ENCODE results near the gene NELFA. TPM values are rescaled to one million over a fixed set of nuclear protein-coding genes. Genes with fewer than 3 reads are reported as not detected.

NELFA gene
- total RNA-seq, 1 experiment from 2014 or later = 26.4 TPM

DNA sequence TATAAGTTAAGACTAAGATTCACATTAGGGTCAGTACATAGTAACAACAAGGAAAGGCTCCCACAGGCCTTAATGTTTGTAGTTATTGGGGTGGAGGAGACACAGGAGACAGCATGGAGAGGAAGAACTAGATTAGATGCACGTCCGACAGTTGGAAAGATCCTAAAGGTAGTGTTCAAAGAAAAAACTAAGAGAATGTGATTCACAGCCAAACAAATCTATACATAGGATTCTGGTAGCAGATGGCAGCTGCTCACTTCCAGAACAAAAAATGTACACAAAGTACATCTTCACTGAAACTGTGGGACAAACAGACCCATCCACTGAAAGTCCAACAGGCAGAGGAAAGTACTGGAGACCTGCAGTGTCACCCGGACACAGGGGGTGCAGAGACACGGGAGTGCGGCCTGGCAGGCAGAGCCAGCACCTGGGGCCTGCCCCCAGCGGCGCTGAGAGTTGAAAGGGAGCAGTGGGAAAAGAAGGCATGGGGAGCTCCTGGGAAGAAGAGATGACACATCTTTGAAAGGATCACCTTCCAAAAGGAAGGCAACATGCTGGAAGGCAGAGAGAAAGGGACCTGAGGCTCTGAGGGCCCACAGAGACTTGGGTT, 40.0 kb downstream of the NELFA start:
- no peak for DNase-seq (ENCODE audit: low read depth)

DNA sequence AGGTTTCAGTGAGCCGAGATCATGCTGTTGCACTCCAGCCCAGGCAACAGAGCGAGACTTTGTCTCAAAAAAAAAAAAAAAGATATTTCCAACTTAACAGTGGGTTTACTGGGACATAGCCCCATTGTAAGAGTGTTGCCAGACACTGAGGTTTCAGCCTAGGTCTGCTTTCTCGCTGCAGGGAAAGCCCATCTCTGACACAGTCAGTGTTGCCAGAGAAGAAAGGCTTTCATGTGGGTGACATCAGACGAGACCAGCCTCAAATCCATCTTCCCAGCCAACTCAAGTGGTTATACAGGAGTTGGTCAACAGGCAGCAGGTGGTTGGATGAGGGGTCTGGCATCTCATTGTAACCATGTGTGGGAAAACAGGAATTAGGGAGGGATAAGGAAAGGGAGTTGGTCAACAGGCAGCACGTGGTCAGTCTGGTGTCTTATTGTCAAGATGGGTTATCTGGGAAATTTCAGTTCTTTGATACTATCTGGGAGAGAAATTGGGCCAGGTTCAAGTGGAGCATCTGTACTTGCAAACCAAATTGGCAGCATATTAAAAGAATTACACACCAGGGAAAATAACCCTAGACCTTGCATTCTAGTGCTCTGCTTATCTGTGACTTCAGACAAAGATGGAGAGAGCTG, 41.1 kb downstream of the NELFA start:
- no peak for DNase-seq (ENCODE audit: low read depth)

DNA sequence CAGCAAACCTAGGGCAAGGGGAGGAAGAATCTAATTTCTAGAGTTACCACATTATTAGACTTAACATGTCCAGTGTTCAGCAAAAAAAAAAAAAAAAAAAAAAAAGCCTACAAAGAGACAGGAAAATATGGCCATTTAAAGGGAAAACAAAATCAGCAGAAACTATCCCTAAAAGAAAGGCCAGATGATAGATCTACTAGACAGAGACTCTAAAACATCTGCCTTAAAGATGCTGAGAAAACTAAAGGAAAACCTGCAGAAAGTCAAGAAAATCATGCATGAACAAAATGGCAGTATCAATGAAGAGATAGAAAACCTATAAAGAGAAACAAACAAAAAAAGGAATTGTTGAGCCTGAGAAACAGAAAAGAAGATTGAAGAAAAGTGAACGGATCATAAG, 43.8 kb downstream of the NELFA start:
- DNase-seq (ENCODE audit: low read depth) = no peak

DNA sequence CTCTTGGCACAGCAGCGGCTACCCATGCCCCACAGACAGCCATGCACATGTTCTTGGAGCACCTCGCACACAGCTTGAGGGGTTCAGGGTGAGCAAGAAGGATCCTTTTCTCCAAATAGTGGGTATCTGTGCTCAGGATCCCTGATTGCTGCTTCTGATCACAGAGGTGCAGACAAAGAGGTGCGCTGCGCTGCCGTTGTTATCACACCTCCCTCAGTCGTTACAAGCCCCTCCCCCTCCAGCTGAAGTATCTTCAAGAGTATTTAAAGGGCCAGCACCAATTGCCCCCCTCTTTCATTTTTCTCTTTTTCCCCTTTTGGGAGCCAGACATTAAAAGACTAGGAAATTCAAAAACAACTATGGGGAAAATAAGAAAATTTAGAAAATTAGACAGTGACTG, 44.3 kb downstream of the NELFA start:
- DNase-seq (ENCODE audit: low read depth) = no peak

DNA sequence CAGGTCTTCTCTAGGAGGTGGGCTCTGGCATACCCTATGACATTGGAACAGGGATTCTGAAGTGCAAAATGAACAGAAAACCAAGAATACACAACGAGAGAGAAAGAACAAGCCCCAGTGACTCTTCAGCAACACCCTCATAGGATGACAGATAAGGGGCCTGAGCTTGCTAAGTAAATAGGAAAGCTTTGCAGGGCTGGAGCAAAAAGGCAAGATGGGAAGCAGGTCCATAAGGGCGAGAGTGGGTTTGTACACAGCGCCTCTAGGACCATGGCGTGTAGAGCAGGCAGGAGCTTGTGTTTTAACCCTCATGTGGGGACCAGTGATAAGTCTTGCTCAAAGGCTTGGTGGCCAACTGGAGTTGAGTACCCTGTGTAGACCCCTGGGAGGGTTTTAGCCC, 45.8 kb downstream of the NELFA start:
- DNase-seq (ENCODE audit: low read depth) = no peak

DNA sequence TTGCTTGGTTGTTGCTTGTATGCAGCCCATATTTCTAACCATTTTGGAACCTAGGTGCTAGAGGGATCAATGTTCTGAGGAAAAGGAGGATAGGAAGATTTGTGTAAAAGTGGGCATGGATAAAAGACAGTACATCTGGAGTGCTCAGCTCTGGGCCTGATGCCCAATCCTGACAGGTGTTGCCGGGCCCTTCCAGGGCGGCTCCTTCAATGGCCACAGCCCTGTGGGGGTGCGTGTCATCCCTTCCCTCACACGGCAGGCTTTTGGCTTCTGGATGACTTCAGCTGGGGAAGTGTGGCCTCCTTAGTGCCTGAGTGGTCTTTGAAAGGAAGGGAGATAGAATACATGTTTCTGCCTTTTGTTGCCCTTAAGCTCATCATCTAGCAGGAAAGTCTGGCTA, 47.2 kb downstream of the NELFA start:
- no peak for DNase-seq (ENCODE audit: low read depth)

DNA sequence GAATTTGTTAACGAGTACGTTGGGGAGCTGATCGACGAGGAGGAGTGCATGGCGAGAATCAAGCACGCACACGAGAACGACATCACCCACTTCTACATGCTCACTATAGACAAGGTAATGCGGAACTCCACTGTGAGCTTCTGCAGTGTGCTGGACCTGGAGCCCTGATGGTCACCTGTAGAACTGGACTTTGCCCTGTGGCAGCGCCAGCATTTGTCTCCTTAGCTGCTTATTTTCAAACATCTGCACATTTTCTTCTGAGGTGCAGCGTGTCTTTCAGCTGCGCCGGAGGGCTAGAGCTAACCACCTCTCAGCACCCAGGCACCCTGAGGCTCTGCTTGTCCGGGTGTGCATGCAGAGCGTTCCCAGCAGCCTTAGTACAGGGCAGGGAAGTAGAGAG, 47.7 kb downstream of the NELFA start:
- DNase-seq (ENCODE audit: low read depth) = no peak

DNA sequence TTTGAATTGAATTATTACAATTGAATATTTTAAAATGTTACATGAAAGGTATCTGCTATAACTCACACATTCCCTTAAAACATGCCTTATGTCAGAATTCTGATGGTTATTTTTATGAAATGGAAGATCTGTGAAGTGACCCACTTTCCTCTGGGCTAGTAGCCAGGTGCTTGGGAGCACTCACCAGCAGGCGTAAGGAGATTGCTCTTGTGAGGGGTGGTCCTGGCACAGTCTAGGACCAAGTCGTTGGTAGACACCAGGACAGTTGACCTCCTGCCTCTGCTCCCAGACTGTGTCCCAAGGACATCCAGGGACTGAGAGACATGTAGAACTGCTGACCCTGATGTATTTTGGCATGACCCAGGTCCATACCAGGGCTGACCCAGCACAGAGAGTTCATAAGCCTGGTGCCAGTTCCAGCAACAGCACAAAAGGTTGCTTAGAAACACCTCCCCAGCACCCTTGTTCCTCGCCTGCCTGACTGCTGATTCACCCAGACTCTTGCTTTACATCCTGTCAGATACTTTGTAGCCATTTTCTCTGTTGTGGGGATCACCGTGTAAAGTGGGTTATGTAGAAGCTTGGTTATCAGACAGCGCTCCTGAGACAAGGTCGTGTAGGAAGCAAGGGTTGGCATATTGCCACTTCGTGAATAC, 48.5 kb downstream of the NELFA start:
- DNase-seq (ENCODE audit: low read depth) = no peak

DNA sequence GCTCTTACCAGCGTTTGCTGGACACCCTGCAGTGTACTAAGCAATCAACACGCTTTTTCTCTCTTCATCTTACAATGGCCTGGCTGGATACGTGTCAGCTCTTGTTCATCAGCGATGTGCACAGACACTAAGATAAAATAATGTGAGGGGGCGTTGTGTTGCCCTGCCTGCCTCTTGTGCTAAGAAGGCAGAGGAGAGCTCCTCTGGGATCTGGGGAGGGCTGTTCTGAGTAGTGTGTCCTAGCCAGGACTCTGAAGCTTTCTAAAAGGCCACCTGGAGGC, 49.7 kb downstream of the NELFA start:
- DNase-seq (ENCODE audit: low read depth) = no peak

DNA sequence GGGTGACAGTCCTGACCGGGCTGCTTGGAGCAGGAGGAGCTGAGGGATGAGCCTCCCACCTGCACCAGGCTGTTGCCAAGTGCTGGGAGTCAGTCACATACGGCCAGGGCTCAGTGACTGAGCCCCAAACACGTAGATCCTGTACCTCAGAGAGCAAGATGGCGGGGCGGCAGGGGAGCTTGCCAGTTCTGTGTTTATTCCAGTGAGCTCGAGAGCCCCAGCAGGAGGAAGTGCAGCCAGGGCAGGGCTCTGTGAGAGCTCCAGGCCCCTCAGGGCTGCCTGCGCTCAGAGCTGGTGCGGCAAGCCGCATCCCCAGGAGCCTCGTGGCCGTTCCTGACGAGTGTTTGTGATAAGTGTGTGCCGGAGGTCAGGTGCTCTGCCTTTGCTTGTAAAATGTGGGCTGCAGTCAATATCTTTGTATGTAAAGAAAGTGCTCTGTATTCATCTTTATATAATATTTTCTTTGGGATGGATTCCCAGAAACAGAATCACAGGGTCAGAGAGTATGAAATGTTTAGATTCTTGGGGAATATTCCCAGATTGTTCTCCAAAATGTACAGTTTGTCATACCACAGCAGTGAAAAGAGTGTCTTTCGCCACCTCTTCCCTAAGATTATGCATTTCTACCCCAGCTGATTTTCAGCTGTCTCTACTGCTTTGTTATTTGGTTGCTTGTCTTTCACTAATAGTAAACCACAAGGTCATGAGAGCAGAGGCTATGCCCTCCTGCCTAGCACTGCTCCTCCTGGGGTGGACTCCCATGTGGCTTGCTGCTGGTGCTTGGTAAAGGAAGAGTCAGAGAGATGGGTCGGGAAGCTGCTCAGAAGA, 50.3 kb downstream of the NELFA start:
- DNase-seq (ENCODE audit: low read depth) = no peak

DNA sequence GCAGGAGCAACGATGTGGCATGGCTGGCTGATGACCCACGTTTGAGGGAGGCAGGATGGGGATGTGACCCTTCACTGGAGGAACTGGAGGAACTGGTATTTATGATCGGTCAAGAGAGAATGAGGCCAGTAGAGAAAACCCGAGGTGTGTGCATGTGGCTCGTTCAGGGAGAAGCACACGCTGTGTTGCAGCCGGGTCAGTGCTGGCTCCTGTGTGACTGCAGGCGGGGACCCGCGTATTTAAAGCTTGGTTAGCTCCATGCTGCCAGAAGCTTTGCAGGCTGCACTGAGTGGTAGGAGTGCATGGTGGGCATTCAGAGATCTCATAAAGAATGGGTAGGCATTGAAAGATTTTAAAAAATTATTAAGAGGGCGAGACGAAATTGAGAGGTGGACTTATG, 52.1 kb downstream of the NELFA start:
- DNase-seq (ENCODE audit: low read depth) = no peak

DNA sequence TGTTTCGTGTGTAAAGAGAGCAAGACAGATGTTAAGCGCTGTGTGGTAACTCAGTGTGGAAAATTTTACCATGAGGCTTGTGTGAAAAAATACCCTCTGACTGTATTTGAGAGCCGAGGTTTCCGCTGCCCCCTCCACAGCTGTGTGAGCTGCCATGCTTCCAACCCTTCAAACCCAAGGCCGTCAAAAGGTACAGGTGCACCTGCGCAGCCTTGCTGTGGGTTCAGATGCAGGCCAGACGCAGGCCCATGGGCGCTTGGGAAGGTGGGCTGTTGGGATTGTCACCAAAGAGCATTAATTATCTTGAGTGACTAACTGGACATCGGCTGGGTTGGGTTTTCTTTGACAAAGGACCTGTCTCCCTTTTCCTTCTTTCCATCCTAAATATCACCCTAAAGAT, 55.4 kb downstream of the NELFA start:
- DNase-seq (ENCODE audit: low read depth) = no peak

DNA sequence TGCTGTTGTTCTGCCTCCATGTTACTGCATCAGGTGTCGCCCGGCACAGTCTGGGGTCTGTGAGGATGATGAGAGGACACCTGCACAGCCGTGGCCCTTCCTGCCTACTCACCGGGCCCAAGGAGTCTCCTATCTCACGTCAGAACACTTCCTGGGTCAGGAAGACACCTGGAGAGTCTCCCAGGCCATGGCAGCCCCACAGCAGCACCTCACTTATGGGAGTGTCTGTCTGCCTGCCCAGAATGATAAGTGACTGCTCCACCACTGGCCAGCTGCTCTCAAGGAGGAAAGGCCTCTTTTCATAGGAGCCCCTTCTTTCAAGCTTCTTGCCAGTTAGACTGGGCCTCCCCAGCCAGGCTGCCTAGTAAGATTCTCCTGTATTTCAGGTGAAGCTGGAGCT, 56.1 kb downstream of the NELFA start:
- no peak for DNase-seq (ENCODE audit: low read depth)

DNA sequence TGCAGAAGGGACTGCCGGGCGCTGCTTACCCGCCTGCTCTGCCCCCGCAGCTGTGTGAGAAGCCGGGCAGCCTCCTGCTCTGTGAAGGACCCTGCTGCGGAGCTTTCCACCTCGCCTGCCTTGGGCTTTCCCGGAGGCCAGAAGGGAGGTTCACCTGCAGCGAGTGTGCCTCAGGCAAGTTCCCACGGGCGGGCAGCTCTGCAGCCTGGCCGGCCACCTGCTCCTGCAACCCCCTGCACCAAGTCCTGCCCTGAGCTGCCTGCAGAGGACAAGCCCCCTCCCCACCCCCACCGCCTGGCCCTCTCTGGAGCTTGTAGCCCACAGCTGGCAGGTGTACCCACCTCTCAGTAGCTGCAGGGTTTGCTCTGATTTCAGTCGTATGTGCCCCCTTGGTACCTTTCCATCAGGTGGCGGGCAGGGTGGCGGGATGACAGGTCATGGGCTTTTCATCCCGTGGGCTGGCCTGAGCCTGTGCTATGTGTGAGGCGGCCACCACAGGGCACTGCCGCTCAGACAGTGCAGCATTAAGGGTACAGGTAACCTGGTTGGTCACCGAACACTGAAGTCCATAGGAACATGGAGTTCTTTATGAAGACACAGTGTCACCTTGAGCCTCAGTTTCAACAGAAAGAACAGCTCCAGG, 56.6 kb downstream of the NELFA start:
- DNase-seq (ENCODE audit: low read depth) = no peak

DNA sequence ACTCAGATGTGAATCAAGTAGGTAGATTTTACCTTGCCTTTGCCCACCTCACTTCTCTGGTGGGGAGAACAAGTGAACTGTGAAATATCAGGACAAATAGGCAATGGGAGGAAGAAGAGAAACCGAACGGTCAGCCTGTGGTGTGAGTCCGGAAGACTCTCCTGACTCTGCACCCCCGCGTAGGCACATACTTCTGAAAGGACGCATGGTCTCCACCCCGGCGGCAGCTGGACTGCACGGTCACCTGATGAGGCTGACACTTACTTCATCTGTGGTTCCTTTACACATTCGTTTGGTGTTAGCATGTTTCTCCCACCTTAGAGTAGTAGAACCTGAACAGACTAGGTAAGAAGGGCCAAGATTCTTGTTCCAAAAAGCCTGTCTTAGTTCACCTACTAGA, 58.4 kb downstream of the NELFA start:
- no peak for DNase-seq (ENCODE audit: low read depth)

DNA sequence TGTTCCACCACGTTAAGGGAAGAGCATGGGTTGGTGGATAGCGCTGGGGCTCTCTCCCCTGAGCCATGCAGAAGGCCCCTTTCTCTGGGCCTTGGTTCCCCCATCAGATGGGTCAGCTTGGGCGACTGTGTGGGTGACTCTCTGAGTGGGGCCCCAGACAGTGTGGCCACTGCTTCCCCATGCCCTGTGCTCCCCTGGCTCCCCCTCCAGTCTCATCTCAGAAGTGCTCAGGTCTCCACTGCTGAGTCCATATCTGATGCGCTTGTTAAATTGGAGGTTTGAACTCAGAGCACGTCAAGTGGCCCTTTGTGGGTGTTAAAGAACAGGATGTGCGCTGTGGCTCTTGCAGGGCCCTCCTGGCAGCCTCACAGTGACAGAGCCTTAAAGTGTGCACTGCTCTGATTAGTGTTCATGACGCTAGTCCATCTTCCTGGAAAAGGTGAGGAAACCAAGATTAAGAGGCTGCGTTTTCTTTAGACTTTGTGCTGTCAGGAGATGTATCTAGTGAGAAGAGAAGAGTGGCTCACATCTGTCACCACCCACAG, 59.8 kb downstream of the NELFA start:
- DNase-seq (ENCODE audit: low read depth) = no peak

DNA sequence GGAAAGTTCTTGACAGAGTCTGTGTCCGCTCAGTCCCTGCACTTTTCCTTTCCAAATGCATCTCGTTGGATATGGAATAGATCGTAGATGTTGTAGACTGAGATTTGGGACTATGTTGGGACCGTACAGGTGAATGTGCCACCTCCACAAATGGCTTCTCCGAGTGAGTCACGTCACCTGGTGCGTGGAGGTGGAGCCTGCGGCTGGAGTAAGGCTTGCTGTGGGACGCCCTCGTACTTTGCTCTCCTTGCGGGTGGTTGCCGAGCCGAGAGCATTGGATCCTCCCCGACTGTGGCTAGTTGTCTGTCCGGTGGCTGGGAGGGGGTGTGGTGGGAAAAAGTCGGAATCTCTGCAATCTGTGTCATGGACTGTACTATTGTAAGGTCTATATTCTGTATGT, 60.5 kb downstream of the NELFA start:
- no peak for DNase-seq (ENCODE audit: low read depth)

DNA sequence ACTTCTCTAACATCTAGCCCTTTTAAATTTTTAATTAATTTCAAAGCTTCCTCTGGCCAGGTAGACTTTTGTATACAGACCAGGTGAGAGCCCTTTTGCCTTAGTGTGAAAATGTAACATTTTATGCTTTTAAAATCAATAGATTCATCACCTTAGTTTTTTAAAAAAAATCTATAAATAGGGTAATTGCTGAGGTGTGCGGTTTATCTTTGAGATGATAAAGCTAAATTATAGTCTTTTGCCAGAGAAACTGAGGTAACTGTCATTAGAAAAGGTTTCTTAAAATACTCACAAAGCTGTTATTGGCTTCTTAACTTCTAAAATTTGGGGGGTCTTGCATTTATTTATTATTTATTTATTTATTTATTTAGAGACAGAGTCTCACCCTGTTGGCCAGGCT, 62.9 kb downstream of the NELFA start:
- DNase-seq (ENCODE audit: low read depth) = no peak

DNA sequence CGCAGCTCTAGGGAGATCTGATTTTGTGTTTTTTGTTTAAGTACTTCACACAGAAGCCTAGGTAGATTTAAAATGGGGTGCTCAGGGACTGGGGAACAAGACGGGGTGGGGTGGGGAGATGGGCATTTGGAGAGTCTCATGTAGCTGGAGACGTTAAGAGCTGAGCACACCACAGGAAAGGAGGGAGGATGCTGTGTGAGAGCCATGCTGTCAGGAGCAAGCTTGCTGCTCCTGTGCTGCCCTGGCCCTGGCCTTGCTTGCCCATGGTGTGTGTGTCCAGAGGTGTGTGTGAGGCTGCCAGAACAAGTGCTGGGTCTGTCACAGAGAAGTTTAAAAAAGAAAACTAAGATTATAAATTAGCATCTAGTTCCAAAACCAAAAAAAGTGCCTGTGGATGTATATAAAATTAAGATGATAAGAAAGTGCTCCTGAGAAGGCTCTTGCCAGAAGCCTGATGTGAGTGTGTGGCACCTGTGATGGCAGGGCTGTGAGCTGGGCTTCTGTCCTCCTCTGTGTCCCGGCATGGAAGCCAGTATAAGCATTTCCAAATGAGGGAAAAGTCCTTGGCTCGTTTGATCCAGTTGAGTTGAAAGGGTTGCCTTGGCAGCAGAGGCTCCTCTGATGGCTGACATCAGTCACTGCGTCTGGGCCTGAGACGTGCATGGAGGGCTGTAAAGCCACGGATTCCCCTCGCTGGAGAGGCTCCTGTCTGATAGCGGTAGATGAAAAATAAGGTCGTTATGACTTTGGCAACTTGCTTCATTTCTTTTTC, 63.5 kb downstream of the NELFA start:
- no peak for DNase-seq (ENCODE audit: low read depth)

DNA sequence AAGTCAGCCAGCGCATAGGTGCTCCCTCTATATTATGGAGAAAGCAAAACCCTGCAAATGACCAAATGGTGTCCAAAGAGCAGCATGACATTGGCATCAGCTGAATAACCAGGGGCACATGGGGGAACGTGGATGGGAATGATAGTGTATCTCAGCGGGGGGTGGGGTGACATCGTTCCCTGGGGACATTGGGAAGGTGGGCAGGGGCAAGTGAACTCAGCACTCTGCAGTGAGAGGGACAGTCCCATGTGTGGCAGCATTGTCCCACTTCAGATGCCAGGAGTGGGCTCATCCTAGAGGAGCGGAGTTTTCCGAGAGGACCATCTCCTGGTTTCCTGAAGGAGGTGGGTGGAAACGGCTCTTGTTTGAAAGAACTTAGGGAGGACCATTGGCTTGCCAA, 64.8 kb downstream of the NELFA start:
- DNase-seq (ENCODE audit: low read depth) = no peak

DNA sequence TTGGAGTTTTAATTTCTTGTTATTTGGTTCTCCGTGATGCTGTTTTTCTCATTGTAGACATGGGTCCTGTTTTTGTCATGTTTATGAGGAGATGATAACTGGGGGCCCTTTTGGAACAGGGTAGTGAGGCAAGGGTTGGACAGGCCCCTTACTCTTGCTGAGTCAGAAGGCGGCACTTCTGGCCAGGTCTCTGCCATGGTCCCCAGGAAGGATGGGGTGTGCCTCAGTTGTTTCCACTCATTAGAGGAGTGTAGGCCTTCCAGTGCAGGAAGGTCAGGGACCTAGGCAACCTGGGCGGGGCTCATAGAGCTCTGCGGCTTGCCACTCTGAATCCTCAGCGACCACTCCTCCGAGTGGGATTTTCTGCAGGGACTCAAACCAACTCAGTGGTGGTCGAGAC, 68.2 kb downstream of the NELFA start:
- DNase-seq (ENCODE audit: low read depth) = no peak
